Fibroblast of the aortic adventitia (primary cell): ENCODE measurements around the gene IST1. TPM values are rescaled to one million over a fixed set of nuclear protein-coding genes. Genes with fewer than 3 reads are reported as not detected.

ENCODE experiments used
- DNase-seq: peaks from one replicate; pipeline ENCODE4 v3.0.0-alpha.2; 2010; ENCODE audit warnings: low read depth
- H3K4me3 ChIP-seq: 2 replicates; pipeline ENCODE4 v1.5.1; 2011; ENCODE audit warnings: low read depth, mild to moderate bottlenecking, control low read depth, low read length, moderate library complexity
- total RNA-seq: library from RNA; depleted of rRNA; stranded (reverse); fragments of >200 nt; gene quantifications from 2 replicates; pipeline ENCODE4 v1.2.3, GENCODE V29; 2012; ENCODE audit warnings: low replicate concordance
- TF ChIP-seq, protein P1 (sequence below): IDR thresholded peaks from 2 replicates; pipeline ENCODE4 v1.5.1; 2011; ENCODE audit warnings: mild to moderate bottlenecking, low read length, control low read depth, inconsistent platforms; ENCODE audit not compliant: insufficient read depth

Gene IST1
- total RNA-seq, 1 donor, result 172 TPM

DNA sequence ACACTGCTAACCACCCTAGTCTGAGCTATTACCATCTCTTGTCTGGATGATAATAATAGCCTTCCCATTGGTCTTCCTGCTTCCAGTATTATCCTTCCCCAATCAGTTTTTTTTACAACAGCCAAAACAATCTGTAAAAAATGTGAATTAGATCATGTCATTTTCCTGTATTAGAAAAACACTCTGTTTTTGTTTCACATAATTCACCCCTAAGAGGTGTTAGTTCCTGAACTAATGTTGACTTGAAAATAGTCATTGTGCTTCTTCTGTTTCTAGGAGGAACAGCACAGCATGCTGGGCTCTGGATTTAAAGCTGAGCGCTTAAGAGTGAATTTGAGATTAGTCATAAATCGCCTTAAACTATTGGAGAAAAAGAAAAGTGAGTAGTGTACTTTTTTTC lies 20.0 kb downstream of the IST1 start:
- TF ChIP-seq, protein P1, sequence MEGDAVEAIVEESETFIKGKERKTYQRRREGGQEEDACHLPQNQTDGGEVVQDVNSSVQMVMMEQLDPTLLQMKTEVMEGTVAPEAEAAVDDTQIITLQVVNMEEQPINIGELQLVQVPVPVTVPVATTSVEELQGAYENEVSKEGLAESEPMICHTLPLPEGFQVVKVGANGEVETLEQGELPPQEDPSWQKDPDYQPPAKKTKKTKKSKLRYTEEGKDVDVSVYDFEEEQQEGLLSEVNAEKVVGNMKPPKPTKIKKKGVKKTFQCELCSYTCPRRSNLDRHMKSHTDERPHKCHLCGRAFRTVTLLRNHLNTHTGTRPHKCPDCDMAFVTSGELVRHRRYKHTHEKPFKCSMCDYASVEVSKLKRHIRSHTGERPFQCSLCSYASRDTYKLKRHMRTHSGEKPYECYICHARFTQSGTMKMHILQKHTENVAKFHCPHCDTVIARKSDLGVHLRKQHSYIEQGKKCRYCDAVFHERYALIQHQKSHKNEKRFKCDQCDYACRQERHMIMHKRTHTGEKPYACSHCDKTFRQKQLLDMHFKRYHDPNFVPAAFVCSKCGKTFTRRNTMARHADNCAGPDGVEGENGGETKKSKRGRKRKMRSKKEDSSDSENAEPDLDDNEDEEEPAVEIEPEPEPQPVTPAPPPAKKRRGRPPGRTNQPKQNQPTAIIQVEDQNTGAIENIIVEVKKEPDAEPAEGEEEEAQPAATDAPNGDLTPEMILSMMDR, result no peak

DNA sequence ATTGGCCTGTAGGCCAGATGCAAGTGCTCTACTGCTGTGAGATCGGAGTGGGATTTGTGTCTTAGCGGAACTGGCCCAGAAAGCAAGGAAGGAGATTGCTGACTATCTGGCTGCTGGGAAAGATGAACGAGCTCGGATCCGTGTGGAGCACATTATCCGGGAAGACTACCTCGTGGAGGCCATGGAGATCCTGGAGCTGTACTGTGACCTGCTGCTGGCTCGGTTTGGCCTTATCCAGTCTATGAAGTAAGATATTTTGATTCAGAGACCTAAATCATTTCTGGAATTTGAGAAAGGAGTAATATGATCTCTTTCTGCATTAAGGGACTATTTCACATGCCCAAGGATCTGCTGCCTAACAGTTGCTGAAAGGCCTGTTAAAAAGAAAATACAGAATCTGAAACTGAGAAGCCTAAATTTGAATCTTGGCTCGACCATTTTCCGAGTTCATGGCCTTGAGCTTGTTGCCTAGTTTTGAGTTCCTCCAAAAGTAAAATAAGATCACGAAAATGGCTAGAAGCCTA lies 21.1 kb downstream of the IST1 start:
- DNase-seq, result peak; percentile 22
- H3K4me3 ChIP-seq, result no peak overlapping the region
- TF ChIP-seq, protein P1, result no peak

More for the DNA sequence above, 20.0 kb downstream of the IST1 start:
- no peak overlapping the region for H3K4me3 ChIP-seq
- no peak for DNase-seq

DNA sequence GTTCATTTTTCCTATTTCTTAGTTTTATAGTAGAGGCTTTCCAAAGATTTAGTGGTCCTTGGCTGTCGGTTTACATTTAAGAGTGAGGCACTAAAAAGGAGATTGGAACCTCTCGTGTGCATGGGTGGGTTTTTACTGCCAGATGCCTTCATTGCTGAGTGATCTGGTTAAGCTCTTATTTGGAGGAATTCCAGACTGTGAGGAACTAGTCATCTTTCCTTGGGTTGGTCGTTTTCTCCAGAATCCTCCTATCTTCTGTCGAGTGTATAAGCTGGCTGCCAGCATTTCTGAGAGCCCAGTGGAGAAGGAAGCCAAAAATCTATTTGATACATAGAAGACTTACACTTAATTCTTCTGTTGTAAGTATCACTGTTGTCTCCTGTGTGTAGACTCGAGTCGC lies 22.6 kb downstream of the IST1 start:
- H3K4me3 ChIP-seq, result no peak overlapping the region
- DNase-seq, result peak; percentile 82
- TF ChIP-seq, protein P1, result peak; percentile 8

DNA sequence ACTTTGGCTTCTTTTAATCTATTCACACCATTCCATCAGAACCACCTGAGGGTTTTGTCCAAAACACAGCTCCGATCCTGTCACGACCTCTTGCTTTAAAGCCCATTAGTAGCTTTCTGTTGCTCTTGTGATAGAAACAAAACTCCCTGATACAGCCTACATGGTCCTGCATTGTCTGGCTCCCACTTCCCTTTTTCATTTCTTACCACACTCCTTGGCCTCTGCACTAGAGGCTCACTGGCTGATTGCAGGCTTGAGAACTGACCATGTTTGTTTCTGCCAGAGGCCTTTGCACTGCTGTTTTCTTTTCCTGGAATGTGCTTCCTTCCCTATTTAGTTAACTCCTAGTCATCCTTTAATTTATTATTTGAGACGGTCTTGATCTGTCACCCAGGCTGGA lies 23.7 kb downstream of the IST1 start:
- TF ChIP-seq, protein P1, result no peak
- no peak overlapping the region for H3K4me3 ChIP-seq
- no peak for DNase-seq

DNA sequence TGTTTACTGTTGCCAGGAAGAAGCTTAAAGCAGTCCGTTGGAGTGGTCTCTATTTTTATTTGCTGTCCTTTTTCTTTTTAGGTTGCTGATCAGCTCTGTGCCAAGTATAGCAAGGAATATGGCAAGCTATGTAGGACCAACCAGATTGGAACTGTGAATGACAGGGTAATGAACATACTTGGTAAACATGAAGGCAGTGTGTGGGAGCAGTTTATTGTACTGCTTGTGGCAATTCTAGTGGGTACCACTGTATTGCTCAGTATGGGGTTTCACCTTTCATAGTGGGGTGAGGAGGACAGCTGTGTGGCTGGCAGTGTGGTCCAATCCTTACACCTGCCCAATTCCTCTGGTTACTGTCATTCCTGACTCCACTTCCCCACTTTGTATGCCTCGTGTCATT lies 25.3 kb downstream of the IST1 start:
- no peak overlapping the region for H3K4me3 ChIP-seq
- DNase-seq, result no peak
- TF ChIP-seq, protein P1, result no peak

DNA sequence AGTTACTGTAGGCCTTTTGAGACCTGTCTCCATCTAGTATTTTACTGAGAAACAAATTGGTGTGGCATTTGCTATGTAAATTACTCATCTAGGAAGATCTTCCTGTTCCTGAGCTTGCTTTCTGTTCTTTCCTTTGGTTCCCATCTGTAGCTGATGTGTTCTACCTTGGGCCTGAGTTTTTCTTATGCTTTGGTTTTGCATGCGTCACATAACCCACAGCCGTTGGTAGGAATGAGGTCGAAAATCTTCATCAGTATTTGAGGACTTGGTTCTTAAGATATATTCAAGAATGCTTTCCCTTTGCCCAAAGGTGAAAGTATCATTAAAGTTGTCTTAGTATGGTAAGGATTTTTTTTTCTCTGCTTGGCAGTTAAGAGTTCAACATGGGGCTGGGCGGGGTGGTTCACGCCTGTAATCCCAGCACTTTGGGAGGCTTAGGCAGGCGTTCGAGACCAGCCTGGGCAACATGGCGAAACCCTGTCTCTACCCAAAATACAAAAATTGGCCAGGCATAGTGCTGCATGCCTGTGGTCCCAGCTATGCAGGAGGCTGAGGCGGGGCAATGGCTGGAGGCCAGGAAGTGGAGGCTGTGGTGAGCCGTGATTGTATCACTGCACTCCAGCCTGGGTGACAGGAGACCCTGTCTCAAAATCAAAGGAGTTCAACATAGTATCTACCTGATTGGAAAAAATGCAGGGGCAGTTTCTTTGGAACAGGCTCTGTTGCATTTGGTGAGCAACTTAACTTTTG lies 28.8 kb downstream of the IST1 start:
- H3K4me3 ChIP-seq, result no peak overlapping the region
- DNase-seq, result peak; percentile 33
- TF ChIP-seq, protein P1, result no peak
